ENCODE results near the gene DLGAP1.
A peak's percentile ranks its signal among the peaks of the same experiment; 100 is the strongest.

DLGAP1 gene

GRCh38 chr18:4119127-4119648 lies 335.9 kb downstream of the DLGAP1 start (continued):
- TF ChIP-seq TSHZ2 (CRISPR knock-in tag; IDR thresholded peaks at IDR 0.05), result no peak
- TF ChIP-seq PPARA (CRISPR knock-in tag; IDR thresholded peaks at IDR 0.05; ENCODE audit: borderline replicate concordance), result no peak
- no peak for TF ChIP-seq GLIS3 (CRISPR knock-in tag; IDR thresholded peaks at IDR 0.05)
- TF ChIP-seq POU6F1 (CRISPR knock-in tag; IDR thresholded peaks at IDR 0.05; ENCODE audit: borderline replicate concordance, low read depth), result no peak

- no peak for TF ChIP-seq ZC3H10 (CRISPR knock-in tag; IDR thresholded peaks at IDR 0.05)
- TF ChIP-seq TCF4 (CRISPR knock-in tag; IDR thresholded peaks at IDR 0.05; ENCODE audit: borderline replicate concordance), result no peak
- no peak for TF ChIP-seq BACH2 (CRISPR knock-in tag; IDR thresholded peaks at IDR 0.05; ENCODE audit: borderline replicate concordance)
- TF ChIP-seq ZNF70 (CRISPR knock-in tag; IDR thresholded peaks at IDR 0.05), result no peak
- no peak for ATAC-seq
Measured at GRCh38 chr18:4108016-4108415, 347.1 kb downstream of the DLGAP1 start.

GRCh38 chr18:4107049-4107467 lies 348.0 kb downstream of the DLGAP1 start:
- TF ChIP-seq ARNTL (CRISPR knock-in tag; IDR thresholded peaks at IDR 0.05; ENCODE audit: borderline replicate concordance, low read depth) (no peak), TCF4 (CRISPR knock-in tag; IDR thresholded peaks at IDR 0.05; ENCODE audit: borderline replicate concordance) (no peak), OSR1 (CRISPR knock-in tag; IDR thresholded peaks at IDR 0.05) (no peak), CSDC2 (CRISPR knock-in tag; IDR thresholded peaks at IDR 0.05) (no peak), CREB5 (CRISPR knock-in tag; IDR thresholded peaks at IDR 0.05; ENCODE audit: low read depth) (no peak), TOX (CRISPR knock-in tag; IDR thresholded peaks at IDR 0.05; ENCODE audit: borderline replicate concordance) (no peak), PATZ1 (CRISPR knock-in tag; IDR thresholded peaks at IDR 0.05; ENCODE audit: borderline replicate concordance) (no peak), POU6F1 (CRISPR knock-in tag; IDR thresholded peaks at IDR 0.05; ENCODE audit: borderline replicate concordance, low read depth) (no peak), ZC3H10 (CRISPR knock-in tag; IDR thresholded peaks at IDR 0.05) (no peak), ZNF565 (CRISPR knock-in tag; conservative IDR thresholded peaks at IDR 0.05; ENCODE audit: low read depth) (no peak), GLIS3 (CRISPR knock-in tag; IDR thresholded peaks at IDR 0.05) (no peak), ZNF70 (CRISPR knock-in tag; IDR thresholded peaks at IDR 0.05) (no peak), PPARA (CRISPR knock-in tag; IDR thresholded peaks at IDR 0.05; ENCODE audit: borderline replicate concordance) (no peak), RARB (CRISPR knock-in tag; IDR thresholded peaks at IDR 0.05) (no peak)
- ATAC-seq, result peak; percentile 52

- peak; percentile 95 for ATAC-seq
- no peak for TF ChIP-seq TCF4 (CRISPR knock-in tag; IDR thresholded peaks at IDR 0.05; ENCODE audit: borderline replicate concordance)
- no peak for TF ChIP-seq TOX (CRISPR knock-in tag; IDR thresholded peaks at IDR 0.05; ENCODE audit: borderline replicate concordance)
- no peak for TF ChIP-seq PATZ1 (CRISPR knock-in tag; IDR thresholded peaks at IDR 0.05; ENCODE audit: borderline replicate concordance)
- TF ChIP-seq CREB5 (CRISPR knock-in tag; IDR thresholded peaks at IDR 0.05; ENCODE audit: low read depth), result no peak
- no peak for TF ChIP-seq ARNTL (CRISPR knock-in tag; IDR thresholded peaks at IDR 0.05; ENCODE audit: borderline replicate concordance, low read depth)
- TF ChIP-seq CSDC2 (CRISPR knock-in tag; IDR thresholded peaks at IDR 0.05), result no peak
- TF ChIP-seq SNAI2 (CRISPR knock-in tag; IDR thresholded peaks at IDR 0.05), result no peak
- TF ChIP-seq POU6F1 (CRISPR knock-in tag; IDR thresholded peaks at IDR 0.05; ENCODE audit: borderline replicate concordance, low read depth), result no peak
- no peak for TF ChIP-seq ZNF565 (CRISPR knock-in tag; conservative IDR thresholded peaks at IDR 0.05; ENCODE audit: low read depth)
- no peak for TF ChIP-seq RARB (CRISPR knock-in tag; IDR thresholded peaks at IDR 0.05)
Measured at GRCh38 chr18:4106407-4107033, 348.6 kb downstream of the DLGAP1 start.

Data from SK-N-SH treated with all-trans-retinoic acid at 6 μM for 48 hours (cell line).